ENCODE measurements around the gene CRTC1. TPM values are rescaled to one million over a fixed set of nuclear protein-coding genes. Genes with fewer than 3 reads are reported as not detected.

The CRTC1 gene
- total and polyA plus RNA-seq, 8 donors: 5.2 to 18.1 (median 7.5) TPM

DNA sequence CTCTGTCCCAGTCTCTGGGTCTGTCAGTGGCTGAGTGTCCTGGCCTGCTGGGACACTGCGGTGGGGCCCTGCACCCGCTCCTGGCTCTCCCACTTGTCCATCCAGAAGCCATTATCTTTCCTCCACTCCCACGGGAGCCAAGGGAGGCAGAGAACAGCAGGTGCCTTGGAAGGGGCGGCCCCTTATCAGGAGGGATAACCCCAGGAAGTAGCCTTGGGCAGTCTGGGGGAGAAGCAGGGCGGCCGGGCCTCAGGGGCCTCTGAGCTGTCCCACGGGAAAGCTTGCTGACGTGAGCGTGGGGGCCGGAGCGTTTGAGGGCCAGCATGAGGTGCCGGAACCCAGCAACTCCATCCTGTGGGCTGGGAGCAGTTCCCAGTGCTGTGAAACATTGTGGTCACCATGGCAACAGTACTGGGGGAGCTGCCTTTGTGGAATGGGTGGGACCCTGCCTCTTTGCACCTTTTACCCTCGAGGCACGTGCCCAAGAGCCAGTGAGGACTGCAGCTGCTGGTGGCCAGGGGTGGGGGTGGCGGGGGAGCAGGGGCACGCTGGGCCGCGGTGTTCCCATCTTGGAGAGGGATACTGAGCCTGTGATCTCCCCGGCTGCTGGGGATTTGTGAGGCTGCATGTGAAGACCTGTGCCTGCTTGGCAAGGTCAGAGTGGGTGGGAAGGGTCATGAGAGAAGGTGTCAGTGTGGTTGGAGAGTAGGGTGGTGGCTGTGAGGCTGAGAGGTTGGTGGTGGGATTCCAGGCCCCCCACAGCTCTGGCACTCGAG, 25.7 kb upstream of the CRTC1 start:
- ATAC-seq: peak in 1 of 4 donors; percentile 32
- Histone ChIP-seq H3K27me3 (no peaks in the 10 kb centered on the region), H3K4me3 (no peak overlapping the region), H3K36me3 (no peaks in the 10 kb centered on the region), H3K4me1 (no peaks in the 10 kb centered on the region), H3K27ac (no peak overlapping the region), H3K9me3 (no peaks in the 10 kb centered on the region)
- DNase-seq: no peak
- no peak for FAIRE-seq
- TF ChIP-seq, protein P1, sequence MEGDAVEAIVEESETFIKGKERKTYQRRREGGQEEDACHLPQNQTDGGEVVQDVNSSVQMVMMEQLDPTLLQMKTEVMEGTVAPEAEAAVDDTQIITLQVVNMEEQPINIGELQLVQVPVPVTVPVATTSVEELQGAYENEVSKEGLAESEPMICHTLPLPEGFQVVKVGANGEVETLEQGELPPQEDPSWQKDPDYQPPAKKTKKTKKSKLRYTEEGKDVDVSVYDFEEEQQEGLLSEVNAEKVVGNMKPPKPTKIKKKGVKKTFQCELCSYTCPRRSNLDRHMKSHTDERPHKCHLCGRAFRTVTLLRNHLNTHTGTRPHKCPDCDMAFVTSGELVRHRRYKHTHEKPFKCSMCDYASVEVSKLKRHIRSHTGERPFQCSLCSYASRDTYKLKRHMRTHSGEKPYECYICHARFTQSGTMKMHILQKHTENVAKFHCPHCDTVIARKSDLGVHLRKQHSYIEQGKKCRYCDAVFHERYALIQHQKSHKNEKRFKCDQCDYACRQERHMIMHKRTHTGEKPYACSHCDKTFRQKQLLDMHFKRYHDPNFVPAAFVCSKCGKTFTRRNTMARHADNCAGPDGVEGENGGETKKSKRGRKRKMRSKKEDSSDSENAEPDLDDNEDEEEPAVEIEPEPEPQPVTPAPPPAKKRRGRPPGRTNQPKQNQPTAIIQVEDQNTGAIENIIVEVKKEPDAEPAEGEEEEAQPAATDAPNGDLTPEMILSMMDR (IDR thresholded peaks at IDR 0.05): no peak
- intact Hi-C loops (cut with DNase I): no loop called here
- WGBS, 2 donors: 69 to 70% methylated on average over 18 to 20 of the region's 20 CpGs

DNA sequence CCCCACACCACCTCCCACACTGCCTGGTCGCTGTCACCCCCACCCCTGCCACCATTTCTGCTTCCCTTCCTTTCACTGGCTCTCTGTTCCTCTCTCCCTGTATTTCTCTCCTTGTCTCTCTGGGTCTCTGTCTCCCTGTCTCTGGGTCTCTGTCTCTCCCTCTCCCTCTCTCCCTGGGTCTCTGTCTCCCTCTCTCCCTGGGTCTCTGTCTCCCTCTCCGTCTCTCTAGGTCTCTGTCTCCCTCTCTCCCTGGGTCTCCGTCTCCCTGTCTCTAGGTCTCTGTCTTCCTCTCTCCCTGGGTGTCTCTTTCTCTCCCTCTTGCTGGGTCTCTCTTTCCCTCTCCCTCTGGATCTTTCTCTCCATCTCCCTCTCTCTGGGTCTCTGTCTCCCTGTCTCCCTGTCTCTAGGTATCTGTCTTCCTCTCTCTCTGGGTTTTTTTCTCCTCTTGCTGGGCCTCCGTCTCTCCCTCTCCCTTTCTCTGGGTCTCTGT, 25.1 kb upstream of the CRTC1 start:
- no peak for DNase-seq
- Histone ChIP-seq H3K4me3 (no peak overlapping the region), H3K27me3 (no peaks in the 10 kb centered on the region), H3K27ac (no peak overlapping the region), H3K4me1 (no peaks in the 10 kb centered on the region), H3K36me3 (no peaks in the 10 kb centered on the region), H3K9me3 (no peaks in the 10 kb centered on the region)
- WGBS, 2 donors: 91 to 98% methylated on average over 3 to 4 of the region's 4 CpGs
- ATAC-seq: no peak
- TF ChIP-seq, protein P1 (IDR thresholded peaks at IDR 0.05): no peak
- intact Hi-C loops (cut with DNase I): no loop called here
- no peak for FAIRE-seq

DNA sequence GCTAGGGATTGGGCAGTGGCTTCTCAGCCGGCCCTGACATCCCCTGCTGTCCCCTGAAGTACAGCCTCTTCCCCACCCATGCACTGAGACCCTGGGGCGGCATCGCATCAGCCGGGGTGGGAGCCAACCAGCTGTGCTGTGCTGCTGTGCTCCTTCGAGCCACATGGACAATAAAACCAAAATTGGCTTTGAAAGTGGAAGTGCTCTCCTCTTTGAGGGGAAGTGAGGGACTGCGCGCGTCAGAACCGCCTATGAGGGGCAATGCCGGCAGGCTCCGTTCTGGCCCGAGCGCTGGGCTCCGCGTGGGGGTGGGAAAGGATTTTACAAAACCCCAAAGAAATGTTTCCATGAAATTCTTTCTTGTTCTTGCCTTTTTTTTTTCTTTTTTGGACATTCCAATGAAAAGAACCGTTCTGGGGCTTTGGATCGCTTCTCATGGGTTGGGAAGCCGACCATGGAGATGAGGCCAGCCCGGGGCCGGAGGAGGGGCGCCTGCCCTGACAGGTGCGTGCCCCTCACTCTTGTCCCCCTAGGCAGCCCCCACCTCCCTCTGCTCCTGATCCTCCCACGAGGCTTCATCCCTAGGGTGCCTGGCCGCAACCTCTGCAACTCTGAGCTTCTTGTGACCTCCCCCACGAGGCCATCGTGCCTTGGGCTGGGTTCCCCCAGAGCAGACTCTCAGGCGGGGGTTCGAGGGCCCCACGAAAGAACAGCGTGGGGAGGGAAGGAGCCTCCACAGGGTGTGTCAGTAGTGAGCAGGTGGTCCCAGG, 24.0 kb upstream of the CRTC1 start:
- TF ChIP-seq, protein P1 (IDR thresholded peaks at IDR 0.05): no peak
- no peak overlapping the region for H3K4me3 ChIP-seq
- 85% methylated on average over 30 of the region's 30 CpGs for WGBS, 2 donors
- no peaks in the 10 kb centered on the region for H3K4me1 ChIP-seq
- no peaks in the 10 kb centered on the region for H3K9me3 ChIP-seq
- DNase-seq (no peak), FAIRE-seq (no peak), ATAC-seq (peak in 3 of 4 donors; percentile 37 to 55 (median 38))
- H3K27me3 ChIP-seq: no peaks in the 10 kb centered on the region
- H3K27ac ChIP-seq: peak overlapping the region in 2 of 4 donors; percentile 27 to 47
- no peaks in the 10 kb centered on the region for H3K36me3 ChIP-seq
- intact Hi-C loops (cut with DNase I): no loop called here

DNA sequence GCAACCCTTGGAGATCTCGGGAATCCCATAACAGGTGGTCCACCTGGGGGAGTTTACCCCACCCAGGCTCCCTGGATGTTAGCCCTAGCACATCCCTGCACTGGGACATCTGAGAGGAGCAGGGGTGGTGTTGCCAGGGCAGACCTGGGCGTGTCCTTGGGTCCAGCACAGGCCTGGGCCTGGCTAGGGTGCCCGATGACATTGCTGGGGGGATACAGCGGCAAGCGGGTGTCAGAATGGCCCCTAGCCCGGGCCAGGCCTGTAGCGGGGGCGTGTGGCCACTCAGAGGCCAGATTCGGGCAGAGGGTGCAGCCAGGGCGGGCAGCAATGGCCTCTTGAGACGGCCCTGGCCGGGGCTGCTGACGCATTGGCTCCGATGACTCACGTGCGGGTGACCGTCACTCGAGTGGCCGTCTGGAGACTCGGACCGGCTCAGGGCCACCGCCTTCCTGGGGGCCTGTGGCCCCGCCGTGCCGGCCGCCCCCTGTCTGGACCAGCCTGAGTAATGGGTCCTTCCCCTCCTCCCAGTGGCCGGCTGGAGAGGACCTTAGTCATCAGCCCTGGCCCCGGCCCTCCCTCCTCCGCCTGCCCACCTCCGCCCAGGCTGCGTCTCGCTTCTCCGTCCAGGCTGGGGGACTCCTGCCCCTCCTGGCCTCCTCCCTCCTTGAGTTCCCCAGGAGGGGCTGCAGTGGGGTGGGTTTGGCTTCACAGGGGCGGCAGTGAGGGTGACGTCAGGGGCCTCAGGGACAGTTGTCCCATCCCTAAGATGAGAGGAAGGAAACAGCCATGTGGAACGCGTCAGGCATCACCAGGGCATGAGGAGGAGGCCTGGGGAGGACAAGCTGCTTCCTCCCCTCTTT, 23.2 kb upstream of the CRTC1 start:
- no peaks in the 10 kb centered on the region for H3K36me3 ChIP-seq
- H3K4me3 ChIP-seq: no peak overlapping the region
- peak overlapping the region in 2 of 4 donors; percentile 27 to 47 for H3K27ac ChIP-seq
- no peaks in the 10 kb centered on the region for H3K27me3 ChIP-seq
- DNase-seq: peak in 3 of 6 donors; percentile 20 to 43 (median 24)
- no peak for FAIRE-seq
- H3K4me1 ChIP-seq: no peaks in the 10 kb centered on the region
- no peaks in the 10 kb centered on the region for H3K9me3 ChIP-seq
- WGBS, 2 donors: 91% methylated on average over 30 to 37 of the region's 37 CpGs
- TF ChIP-seq, protein P1 (IDR thresholded peaks at IDR 0.05): no peak
- ATAC-seq: peak in 3 of 4 donors; percentile 38 to 63 (median 41)
- intact Hi-C loops (cut with DNase I): no loop called here

All from pancreas (tissue), 10 donors.